Stimulated activated CD4-positive, alpha-beta T cell treated with anti-CD3 and anti-CD28 coated beads, Interleukin-1b, Interleukin-23, amount 100 ng/mL, for 24 hours (primary cell): Measurements from ENCODE around the gene ATP10B.

Experiments
- DNase-seq, 4 experiments: peaks; one replicate each; pipeline ENCODE4 v3.0.0-alpha.2; 2020; ENCODE audit warnings: low read depth in 4 of 4, low spot score in 1 of 4

The ATP10B gene

GRCh38 chr5:160692271-160692670, 159.7 kb downstream of the ATP10B start:
- no peak for DNase-seq

GRCh38 chr5:160685695-160686094, 166.3 kb downstream of the ATP10B start:
- no peak for DNase-seq

DNA sequence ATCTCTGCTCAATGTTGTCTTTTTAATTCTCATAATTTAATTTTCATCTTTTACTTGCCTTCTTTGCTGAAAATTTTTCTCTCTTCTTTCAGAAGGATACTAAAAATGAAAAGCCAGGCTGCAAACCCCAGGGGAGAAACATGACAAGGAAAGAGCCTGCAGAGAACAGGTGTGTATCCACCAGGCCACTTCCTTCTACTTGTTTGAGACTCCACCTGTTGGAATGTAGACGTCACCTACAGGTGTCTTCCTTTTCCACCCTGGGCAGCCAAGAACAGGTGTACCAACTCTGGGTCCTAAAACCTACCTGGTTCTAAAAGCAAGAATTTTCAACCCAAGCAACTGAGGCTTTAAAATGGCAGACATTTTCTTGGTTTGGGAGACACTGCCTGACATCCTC, 166.8 kb downstream of the ATP10B start:
- DNase-seq, result no peak

DNA sequence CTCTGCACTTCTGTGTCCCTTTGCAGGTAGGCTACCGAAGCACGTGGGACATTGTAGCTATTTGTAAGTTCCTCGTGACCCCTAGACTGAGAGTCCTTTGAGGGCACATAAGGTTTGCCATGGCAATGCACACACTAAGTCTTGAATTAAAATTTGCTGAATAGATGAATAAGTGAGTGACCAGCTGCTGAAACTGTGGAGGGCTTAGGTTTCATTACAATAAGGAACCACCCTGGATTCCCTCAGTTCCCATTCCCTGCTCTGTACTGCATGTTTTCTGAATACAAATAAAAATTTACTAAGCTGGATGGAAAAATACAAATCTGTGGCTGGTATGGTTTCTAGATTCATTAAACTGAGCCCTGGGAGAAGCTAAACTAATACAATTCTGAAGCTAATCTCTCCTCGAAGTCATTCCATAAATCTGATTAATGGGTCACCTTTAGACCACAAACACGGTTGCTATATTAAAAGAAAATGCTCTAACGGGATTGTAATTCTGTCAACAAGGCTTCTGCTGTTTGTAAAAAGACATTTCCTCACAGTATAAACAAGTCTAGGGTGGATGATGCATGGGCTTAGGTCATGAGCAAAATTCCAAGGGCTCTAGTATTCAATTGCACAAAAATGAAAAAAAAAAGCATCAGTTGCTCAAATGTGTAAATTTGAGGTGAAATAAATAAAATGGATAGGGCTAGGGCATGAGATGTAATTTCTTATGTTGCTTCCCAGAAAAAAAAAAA, 172.3 kb downstream of the ATP10B start:
- no peak for DNase-seq

GRCh38 chr5:160675988-160676387, 176.0 kb downstream of the ATP10B start:
- DNase-seq, result no peak

DNA sequence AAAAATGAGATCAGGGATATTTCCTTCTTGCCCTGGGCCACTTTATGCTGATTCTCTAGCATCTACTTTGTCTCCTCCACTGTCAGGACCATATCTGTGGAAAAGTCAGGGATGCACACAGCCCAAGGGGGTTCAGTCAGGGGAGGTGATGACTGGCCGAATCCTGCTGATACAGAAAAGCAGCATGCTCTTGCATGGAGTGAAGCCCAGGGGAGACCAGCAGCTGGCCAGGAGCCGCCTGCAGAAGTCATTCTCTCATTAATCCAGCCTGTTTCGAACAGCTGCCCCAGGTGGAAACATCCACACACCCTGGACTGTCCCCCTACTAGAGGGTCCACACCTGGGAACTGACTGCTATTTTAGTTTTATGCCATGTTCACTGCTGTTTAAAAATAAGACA, 177.1 kb downstream of the ATP10B start:
- DNase-seq, result no peak

DNA sequence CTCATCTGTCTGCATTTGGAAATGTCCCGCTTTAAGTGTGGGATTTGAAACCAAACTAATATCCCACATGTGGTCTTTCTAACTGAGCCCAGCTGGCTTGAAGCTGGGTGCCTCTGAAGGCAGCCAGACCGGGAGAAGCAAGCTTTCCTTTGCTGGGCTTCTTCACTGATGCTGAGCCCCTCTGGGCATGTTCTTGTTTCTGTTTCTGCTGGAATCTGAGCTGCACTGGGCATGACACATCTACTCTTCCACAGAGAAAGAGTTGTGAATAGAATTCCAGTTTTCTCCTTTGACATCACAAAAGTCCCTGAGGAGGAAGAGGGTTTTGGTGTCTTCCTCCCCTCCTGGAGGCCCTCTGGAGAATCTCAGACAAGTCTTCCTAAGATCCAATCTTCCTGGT, 179.5 kb downstream of the ATP10B start:
- no peak for DNase-seq

DNA sequence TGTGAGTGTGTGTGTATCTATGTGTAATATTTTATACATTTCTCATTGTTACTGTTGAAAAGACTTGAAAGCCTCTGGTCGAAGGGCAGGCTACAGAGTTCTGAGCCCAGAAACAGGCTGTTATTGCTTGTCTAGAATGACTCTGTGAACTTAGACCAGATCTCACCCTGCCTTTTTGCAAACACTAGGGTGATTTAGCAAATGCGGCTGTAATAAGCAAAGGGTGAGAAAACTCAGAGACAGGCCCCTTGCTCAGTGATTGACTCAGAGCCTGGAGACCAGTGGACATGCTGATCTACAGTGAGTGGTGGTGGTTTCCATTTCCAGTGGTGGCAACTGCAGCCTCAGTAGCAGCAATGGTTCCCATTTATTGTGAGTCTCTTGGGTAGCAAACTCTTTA, 183.7 kb downstream of the ATP10B start:
- DNase-seq, result no peak

DNA sequence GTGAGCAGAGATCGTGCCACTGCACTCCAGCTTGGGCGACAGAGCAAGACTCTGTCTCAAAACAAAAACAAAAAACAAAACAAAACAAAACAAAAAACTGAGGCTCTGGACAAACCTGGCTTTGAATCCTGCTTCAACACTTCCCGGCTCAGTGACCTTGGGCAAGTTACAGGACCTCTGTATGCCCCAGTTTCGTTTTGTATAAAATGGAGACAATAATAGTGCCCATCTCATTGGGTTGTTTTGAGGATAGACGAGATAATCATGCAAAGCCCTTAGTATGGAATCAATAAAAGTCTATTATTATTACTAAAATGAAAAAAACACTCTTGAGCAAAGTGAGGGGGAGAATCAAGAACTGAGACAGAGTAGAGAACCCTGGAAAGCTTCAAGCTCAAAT, 184.9 kb downstream of the ATP10B start:
- no peak for DNase-seq

- no peak for DNase-seq
Measured at GRCh38 chr5:160665460-160665859, 186.6 kb downstream of the ATP10B start.

DNA sequence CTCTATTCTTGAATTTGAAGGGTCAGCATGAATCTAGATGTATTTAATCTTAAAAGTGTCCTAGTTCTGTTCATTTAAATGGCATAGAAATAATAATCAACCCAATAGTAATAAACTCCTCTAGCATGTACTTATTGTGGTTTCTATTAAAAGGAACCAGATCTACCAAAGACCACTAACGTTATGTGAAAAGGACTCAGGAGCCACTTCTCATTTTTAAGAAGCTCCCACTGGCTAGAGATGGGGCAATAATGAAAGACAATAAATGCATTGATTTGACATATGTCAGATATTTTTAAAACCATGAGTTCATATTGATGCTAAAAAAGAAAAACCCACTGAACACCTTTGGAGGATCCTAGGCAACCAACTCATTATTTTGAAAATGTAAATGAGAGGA, 191.9 kb downstream of the ATP10B start:
- no peak for DNase-seq

DNA sequence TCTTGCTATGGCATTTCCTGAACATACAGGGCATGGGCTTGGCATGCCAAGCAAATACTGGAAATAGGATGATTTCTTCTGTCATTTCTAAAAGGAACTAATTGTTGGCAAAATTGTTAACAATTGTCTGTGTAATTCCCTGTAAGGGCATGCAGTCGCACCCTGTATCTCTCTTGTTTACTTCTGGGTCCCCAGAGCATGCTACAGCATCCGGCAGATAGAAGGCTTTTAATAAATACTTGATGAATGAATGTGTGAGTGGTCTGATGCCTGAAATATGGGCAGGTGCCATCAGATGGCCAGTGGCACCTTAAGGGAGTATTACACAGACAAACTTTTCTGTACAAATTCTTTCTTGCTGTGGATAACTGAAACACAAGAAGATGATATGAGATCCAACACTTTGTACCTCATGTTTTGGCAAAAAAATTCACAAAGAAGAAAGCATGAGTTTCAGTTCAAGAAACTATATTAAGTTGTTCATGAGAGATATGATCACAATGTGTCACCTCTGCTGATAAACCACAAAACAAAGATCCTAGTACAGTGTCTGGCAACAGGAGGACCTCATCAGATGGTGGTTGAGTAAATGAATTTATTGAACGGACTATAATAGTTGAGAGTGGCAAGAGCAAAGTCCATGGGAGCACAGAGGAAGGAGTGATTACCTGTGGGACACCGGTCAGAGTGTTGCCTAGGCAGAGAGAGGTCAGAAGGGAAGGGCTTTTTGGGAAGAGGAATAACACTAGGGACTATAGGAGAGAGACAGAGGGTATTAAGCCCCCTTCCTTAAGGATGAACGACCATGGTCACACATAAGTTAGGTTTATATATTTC, 194.2 kb downstream of the ATP10B start:
- no peak for DNase-seq

- no peak for DNase-seq
Measured at GRCh38 chr5:160657068-160657507, 194.9 kb downstream of the ATP10B start.

DNA sequence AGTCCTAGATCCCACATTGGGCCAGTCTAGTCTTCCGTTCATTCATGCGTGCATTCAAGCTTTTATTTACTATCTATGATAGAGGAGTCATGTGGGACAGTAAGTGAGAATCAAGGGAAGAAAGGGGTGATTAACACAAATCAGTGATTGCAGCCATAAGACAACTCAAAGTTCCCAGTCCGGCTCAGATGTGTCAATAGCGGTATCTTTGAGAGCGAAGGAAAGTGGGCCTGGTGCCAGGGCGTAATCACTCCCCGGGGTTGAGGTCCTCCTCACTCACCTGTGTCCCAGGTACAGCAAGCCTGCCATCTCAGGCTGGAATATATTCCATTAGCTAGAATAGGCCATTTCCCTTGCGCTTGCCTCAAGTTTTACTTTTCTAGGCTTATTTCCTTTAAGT, 196.3 kb downstream of the ATP10B start:
- DNase-seq, result no peak

- no peak for DNase-seq
Measured at GRCh38 chr5:160651692-160652645, 200.0 kb downstream of the ATP10B start.

GRCh38 chr5:160649304-160649703, 202.7 kb downstream of the ATP10B start:
- no peak for DNase-seq

DNA sequence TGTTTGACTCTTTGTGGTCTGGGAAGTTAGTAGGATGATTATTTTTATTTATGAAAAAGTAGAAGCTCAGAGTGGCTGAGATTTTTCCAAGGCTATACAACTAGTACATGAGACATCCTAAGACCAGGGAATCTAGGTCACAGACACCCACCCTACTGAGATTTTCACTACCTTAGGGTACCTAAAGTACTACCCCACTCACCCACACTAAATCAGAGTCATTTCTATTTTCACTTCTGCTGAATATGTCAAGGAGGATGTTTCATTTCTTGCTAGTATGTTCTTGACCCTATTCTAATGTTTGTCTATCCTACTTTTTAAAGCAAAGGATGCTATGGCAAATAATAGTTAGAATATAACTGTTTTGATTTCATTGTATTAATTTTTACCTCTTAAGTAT, 206.0 kb downstream of the ATP10B start:
- no peak for DNase-seq

DNA sequence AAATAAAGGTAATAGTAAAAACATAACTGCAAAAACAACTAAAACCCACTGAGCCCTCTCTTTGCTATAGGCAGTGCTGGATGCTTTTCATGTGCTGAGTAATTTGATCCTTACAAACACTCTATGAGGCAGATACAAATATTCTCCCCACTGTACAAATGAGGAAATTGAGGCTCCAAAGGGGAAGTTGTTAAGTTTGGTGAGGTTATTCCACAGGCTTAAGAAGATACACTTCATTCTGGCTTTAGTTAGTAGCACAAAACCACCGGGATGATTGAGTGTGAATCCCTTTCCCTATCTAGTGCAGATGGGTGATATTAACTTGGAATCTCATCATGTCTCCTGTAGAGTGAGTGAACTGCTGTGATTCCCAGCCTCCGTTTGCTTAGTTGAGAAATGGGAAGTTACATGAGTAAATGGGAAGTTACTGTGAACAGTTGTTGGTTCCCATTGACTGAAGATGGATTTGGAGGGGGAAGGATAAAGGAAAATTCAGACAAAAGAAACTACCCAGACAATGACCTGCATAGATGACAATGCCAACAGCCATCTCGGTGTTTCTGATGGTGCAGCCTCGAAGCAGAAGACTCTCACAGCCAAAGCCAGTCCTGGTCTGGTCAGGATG, 208.3 kb downstream of the ATP10B start:
- no peak for DNase-seq

DNA sequence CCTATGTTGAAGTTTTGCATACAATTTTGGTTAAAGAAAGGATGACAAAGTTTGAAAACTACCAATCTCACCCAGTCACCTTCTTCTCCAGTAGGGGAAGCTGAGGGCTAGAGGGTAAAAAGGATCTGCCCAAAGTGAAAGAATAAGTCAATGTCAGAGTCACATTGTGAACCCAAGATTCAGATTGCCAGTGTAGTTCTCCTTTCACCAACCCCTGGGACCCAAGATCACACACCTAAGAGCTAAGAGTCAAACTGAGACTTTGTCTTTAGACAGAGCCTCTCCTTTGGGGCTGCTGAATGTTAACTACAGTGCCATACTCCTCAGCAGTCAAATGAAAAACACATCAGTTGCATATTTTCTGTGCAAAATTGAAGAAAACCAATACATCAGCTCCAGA, 210.6 kb downstream of the ATP10B start:
- DNase-seq, result no peak

GRCh38 chr5:160640406-160640805, 211.6 kb downstream of the ATP10B start:
- DNase-seq, result no peak

DNA sequence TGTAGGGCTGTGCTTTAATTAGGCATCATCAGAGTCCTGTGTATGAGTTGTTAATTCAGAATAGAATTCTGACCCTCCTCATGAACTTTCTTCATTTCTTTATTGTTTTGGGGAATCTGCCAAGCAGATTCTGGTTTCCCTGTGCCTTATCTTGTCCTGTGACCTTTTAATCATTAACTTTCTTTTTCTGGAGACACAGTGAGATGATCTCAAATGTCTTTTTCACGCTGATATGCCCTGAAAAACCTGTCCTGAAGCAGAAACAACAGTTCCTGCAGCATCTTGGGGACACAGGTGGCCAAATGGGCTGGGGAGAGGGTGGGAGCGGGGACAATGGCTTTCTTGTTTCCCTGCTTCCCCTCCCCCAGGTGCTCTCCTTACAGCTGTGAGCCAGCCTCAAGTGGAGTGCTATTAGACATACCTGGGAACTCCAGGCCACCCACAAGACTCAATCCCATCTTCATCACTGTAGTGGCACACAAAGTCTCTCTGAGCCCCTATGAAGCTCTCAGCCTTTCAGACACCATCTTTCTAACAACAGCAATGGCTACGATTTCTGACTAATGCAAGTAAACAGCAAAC, 213.8 kb downstream of the ATP10B start:
- DNase-seq, result no peak
